ENCODE measurements around the gene LRMDA.

The LRMDA gene

DNA sequence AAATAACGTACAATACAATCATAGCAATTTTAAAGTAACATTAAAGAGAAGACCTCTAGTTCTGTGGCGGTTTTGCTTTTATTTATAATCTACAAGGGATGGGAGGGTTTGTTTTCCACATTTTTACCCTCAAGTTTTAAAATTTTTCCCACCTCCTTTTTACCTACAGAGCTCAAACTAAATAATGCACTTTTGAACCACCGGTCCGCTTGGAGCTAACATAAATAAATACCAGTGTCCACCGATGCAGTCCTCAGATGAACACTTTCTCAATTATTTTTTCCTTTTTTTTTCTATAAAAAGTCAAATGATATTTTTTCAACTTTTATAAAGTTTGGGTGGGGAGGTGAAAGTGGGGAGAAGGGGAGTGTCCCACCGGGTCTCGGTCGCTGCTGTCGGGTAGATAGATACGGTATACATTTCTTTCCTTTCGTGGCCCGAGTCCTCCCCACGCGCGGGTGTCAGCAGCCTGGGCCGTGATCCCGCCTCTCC, 33.2 kb upstream of the LRMDA start:
- DNase-seq (ENCODE audit: low read depth), result no peak
- TF ChIP-seq CTCF (IDR thresholded peaks at IDR 0.05; ENCODE audit: low read depth, low read length, missing control alignments), result no peak
- in situ Hi-C loops (cut with HindIII; ENCODE audit: low sequenced_read_pairs), result no loop called here
- H3K4me3 ChIP-seq (ENCODE audit: low read depth, low read length), result peak overlapping the region; percentile 100

DNA sequence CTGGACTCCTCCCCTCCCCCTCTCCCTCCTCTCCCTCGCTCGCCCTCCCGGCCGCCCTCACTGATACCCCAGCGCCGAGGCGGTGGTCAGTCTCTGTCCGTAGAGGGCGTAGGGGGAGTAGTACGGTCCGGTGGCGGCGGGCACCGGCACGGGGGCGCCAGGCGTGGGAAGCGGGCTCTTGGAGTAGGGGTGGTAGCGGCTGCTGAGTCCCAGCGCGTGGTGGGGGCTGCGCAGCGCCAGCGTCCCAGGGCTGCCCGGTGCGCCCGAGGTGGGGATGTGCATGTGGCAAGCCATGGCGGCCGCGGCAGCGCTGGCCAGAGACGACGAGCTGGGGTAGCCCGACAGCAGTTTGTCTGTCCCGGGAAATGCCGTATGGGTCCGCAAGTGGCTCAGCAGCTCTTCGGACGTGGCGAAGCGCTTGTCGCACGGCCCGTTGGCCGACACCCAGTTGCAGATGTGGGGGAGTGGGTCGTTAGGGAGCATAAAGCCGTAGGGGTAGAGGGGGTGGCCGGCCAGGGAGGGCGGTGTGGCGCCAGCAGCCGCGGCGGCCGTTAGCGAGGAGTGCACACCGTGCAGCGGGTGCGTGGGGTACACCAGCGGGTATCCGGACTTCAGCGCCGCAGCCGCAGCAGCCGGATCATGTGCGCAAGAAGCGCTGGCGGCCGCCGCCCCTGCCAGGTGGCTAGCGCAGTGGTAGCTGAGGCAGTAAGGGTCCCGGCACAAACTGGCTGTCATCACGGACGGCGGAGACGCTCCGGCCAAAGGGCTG, 32.5 kb upstream of the LRMDA start:
- no peak for DNase-seq (ENCODE audit: low read depth)
- in situ Hi-C loops (cut with HindIII; ENCODE audit: low sequenced_read_pairs), result no loop called here
- TF ChIP-seq CTCF (IDR thresholded peaks at IDR 0.05; ENCODE audit: low read depth, low read length, missing control alignments), result no peak
- H3K4me3 ChIP-seq (ENCODE audit: low read depth, low read length), result peak overlapping the region; percentile 100

GRCh38 chr10:75399461-75400162, 31.8 kb upstream of the LRMDA start:
- H3K4me3 ChIP-seq (ENCODE audit: low read depth, low read length), result peak overlapping the region; percentile 100
- in situ Hi-C loops (cut with HindIII; ENCODE audit: low sequenced_read_pairs), result loop anchor here (10.0 kb wide), 1 partner anchor 635 kb away; no protein-coding TSS in a partner anchor
- peak; percentile 43 for TF ChIP-seq CTCF (IDR thresholded peaks at IDR 0.05; ENCODE audit: low read depth, low read length, missing control alignments)
- DNase-seq (ENCODE audit: low read depth), result no peak

DNA sequence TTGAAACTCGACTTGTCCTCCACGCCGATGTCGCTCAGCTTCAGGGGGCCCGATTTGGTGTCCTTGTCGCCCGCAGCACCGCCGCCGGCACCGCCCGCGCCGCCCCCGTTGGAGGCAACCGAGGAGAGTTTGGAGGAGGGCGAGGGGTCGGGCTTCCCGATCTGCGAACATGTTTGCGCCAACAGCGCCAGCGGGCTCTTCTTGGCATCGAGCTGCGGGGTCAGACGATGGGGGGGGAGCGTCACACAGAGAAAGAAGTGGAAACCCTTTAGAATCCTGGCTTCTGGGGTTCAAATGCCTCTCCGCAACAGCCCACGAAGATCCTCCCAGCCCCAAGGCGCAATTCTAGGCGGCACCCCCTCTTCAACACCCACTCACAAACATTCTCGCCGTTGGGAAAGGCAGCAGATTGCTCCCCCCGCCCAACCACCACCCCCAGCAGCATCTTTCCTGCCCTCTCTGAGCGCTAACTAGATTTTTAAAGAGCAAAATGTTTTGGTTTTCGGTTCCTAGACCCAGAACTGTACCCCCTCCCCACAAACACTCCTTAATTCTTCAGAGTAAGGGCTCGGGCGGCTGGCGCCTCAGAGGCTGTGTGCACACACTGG, 31.2 kb upstream of the LRMDA start:
- DNase-seq (ENCODE audit: low read depth), result no peak
- in situ Hi-C loops (cut with HindIII; ENCODE audit: low sequenced_read_pairs), result loop anchor here (10.0 kb wide), 1 partner anchor 635 kb away; no protein-coding TSS in a partner anchor
- TF ChIP-seq CTCF (IDR thresholded peaks at IDR 0.05; ENCODE audit: low read depth, low read length, missing control alignments), result no peak
- H3K4me3 ChIP-seq (ENCODE audit: low read depth, low read length), result peak overlapping the region; percentile 100

DNA sequence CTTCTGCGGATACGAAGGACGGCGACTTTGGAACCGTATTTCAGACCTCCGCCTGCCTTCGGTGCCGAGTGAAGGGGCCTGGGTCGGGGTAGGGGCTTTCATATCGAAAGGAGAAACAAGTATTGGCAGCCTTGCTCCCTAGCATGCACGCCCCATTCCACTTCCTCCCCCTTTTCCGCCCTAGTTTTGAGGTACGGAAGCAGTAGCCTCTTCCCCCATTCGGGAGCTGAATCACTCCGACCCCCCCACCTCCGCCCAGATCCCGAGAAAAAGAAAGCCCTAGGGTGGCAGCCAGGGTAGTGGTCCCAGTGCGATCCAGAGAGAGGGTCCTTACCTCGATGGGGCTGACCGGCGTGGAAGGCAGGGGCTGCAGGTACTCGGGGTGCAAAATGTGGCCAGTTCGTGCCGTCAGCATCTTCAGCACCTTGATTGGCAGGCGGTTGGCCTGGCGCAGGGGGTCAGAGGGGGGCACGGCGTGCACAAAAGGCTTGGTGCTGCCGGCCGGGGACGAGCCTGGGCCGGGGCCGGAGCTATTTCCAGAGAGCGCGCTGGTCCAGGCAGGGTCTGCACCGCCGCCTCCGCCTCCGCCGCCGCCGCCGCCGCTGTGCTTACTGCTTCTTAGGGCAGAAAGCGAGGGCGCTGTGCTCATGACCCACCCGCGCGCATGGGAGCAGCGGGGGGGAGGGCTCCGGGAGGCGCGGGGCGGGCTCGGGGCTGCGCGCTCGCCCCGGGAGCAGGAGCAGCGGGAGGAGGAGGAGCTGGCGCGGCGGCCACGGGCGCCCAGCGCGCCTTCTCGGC, 30.5 kb upstream of the LRMDA start:
- in situ Hi-C loops (cut with HindIII; ENCODE audit: low sequenced_read_pairs), result loop anchor here (10.0 kb wide), 1 partner anchor 634 kb away; no protein-coding TSS in a partner anchor
- TF ChIP-seq CTCF (IDR thresholded peaks at IDR 0.05; ENCODE audit: low read depth, low read length, missing control alignments), result no peak
- no peak for DNase-seq (ENCODE audit: low read depth)
- peak overlapping the region; percentile 100 for H3K4me3 ChIP-seq (ENCODE audit: low read depth, low read length)

All from astrocyte of the cerebellum (primary cell).